Astrocyte (in vitro differentiated cells and primary cell): ENCODE measurements around the gene ZFP3. TPM values are rescaled to one million over a fixed set of nuclear protein-coding genes. Genes with fewer than 3 reads are reported as not detected.

Experiments used
- DNase-seq: peaks from one replicate; pipeline ENCODE4 v3.0.0-alpha.2; 2010; ENCODE audit warnings: low read depth
- FAIRE-seq: peaks from 2 replicates; lab custom pipeline; 2011; peaks lifted over from hg19 to GRCh38; lab: Jason Lieb, UNC
- H2AFZ ChIP-seq: 2 replicates; pipeline ENCODE4 v1.6.0; 2012; ENCODE audit warnings: low read depth, low read length, inconsistent platforms
- H3K27ac ChIP-seq: 2 replicates; pipeline ENCODE4 v1.5.1; 2011; ENCODE audit warnings: low read depth, low read length, inconsistent platforms
- H3K27me3 ChIP-seq: 2 replicates; pipeline ENCODE4 v1.6.0; 2011; ENCODE audit warnings: low read length, inconsistent platforms; ENCODE audit not compliant: insufficient read depth
- H3K36me3 ChIP-seq: 2 replicates; pipeline ENCODE4 v1.5.1; 2011; ENCODE audit warnings: low read length, inconsistent platforms; ENCODE audit not compliant: insufficient read depth
- H3K4me1 ChIP-seq: 2 replicates; pipeline ENCODE4 v1.5.1; 2011; ENCODE audit warnings: low read length, inconsistent platforms; ENCODE audit not compliant: insufficient read depth
- H3K4me2 ChIP-seq: 2 replicates; pipeline ENCODE4 v1.6.0; 2012; ENCODE audit warnings: low read length, inconsistent platforms
- H3K4me3 ChIP-seq: 2 replicates; pipeline ENCODE4 v1.5.1; 2011; ENCODE audit warnings: low read depth, mild to moderate bottlenecking, low read length, inconsistent platforms; ENCODE audit not compliant: insufficient read depth
- H3K79me2 ChIP-seq: 2 replicates; pipeline ENCODE4 v1.6.0; 2012; ENCODE audit warnings: mild to moderate bottlenecking, low read length, inconsistent platforms; ENCODE audit not compliant: insufficient read depth
- H3K9ac ChIP-seq: 2 replicates; pipeline ENCODE4 v1.6.0; 2012; ENCODE audit warnings: mild to moderate bottlenecking, low read length, inconsistent platforms
- H3K9me3 ChIP-seq: 2 replicates; pipeline ENCODE4 v1.5.1; 2012; ENCODE audit warnings: low read depth, mild to moderate bottlenecking, low read length, inconsistent platforms; ENCODE audit not compliant: insufficient read depth
- H4K20me1 ChIP-seq: 2 replicates; pipeline ENCODE4 v1.6.0; 2012; ENCODE audit warnings: low read length, inconsistent platforms; ENCODE audit not compliant: insufficient read depth
- H3K27ac Mint-ChIP-seq: one replicate; pipeline ENCODE4 v1.8.0; 2021; ENCODE audit warnings: mild to moderate bottlenecking, mixed read lengths; ENCODE audit not compliant: unreplicated experiment
- H3K27me3 Mint-ChIP-seq: one replicate; pipeline ENCODE4 v1.8.0; 2021; ENCODE audit warnings: low read depth, mixed read lengths; ENCODE audit not compliant: unreplicated experiment
- H3K36me3 Mint-ChIP-seq: one replicate; pipeline ENCODE4 v1.8.0; 2021; ENCODE audit warnings: low read depth, mixed read lengths; ENCODE audit not compliant: unreplicated experiment
- H3K4me1 Mint-ChIP-seq: one replicate; pipeline ENCODE4 v1.8.0; 2021; ENCODE audit warnings: low read depth, mixed read lengths; ENCODE audit not compliant: unreplicated experiment
- H3K4me3 Mint-ChIP-seq: one replicate; pipeline ENCODE4 v1.8.0; 2021; ENCODE audit warnings: mild to moderate bottlenecking, moderate library complexity, mixed read lengths; ENCODE audit not compliant: unreplicated experiment
- H3K9me3 Mint-ChIP-seq: one replicate; pipeline ENCODE4 v1.8.0; 2021; ENCODE audit warnings: mild to moderate bottlenecking, mixed read lengths; ENCODE audit not compliant: unreplicated experiment
- EZH2 ChIP-seq: IDR thresholded peaks from 2 replicates; pipeline ENCODE4 v1.6.1; 2012; ENCODE audit warnings: mild to moderate bottlenecking, low read length, inconsistent platforms; ENCODE audit not compliant: insufficient read depth
- total RNA-seq: library from RNA; stranded (reverse); gene quantifications from 2 replicates; pipeline ENCODE4 v1.2.1, GENCODE V29; 2021
- TF ChIP-seq, protein P1 (sequence below): IDR thresholded peaks from 2 replicates; pipeline ENCODE4 v1.5.1; 2011; ENCODE audit warnings: low read depth, mild to moderate bottlenecking, inconsistent platforms, low read length, moderate library complexity; ENCODE audit not compliant: insufficient read depth

Gene ZFP3
- total RNA-seq, 1 donor from 2014 or later: not detected

DNA sequence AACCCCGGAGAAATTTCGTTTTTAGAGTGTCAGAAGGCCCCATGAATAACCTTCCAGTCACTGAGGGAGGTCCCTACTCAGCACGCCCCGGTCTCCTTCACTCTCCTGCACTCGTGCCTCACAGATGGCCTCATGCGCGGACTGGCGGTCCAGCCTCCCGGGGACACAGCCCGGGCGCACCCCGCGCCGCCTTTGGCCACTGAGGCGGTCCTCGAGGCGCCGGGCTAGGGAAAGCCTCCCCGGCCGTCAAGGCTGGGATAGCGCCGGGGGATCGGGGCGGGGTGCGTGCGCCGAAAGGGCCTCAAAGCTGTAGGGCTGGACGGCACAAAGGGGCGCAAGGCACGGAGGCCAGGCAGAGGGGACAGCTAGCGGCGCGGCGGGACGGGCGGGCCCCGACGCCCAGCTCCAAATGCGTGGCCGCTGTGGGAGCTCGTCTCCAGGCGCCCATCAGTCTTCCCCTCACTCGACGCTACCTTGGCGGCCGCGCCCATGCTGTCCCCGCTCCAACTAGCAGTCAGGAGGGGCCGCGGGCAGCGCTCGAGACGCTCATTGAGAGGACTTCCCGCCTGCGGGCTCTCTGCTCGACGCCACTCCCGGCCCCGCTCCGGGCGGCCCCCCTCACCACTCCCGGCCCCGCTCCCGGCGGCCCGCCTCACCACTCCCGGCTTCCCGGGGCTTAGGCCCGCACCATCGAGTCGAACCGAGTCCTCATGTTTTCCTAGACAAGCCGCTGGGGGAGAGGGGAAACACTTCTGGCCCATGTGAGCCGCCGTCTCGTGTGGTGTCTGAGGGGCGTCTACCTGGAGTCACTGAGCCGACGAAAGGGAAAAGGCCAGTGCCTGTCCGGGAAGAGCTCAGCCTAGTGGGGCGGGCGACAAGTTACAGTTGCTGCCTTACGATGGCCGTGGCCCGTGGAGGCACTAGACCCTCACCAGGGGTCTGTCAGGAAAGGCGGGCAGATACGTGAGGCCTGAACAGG, 37.7 kb downstream of the ZFP3 start, which contains the start of gene USP6:
USP6 (plus strand) TSS at position 360 of the 979 bp plus-strand sequence. CDS start 14,336 bp downstream, outside the sequence.
- H3K9me3 ChIP-seq: no peaks in the 10 kb centered on the region
- H3K27me3 ChIP-seq: peaks cover 26% of the 10 kb centered on the region
- H3K9ac ChIP-seq: no peak within 1 kb of the TSS
- H3K27ac ChIP-seq: no peak within 1 kb of the TSS
- Mint-ChIP-seq H3K27me3 (peaks cover 20% of the 10 kb centered on the region), H3K4me1 (peaks cover 1% of the 10 kb centered on the region), H3K36me3 (peaks cover 16% of the 10 kb centered on the region), H3K4me3 (peak within 1 kb of the TSS; percentile 82), H3K9me3 (peaks cover 9% of the 10 kb centered on the region), H3K27ac (peak within 1 kb of the TSS; percentile 55)
- FAIRE-seq (no peak), DNase-seq (no peak)
- no peaks in the 10 kb centered on the region for H4K20me1 ChIP-seq
- H3K4me2 ChIP-seq: no peak within 1 kb of the TSS
- H3K4me1 ChIP-seq: peaks cover 5% of the 10 kb centered on the region
- H3K79me2 ChIP-seq: no peaks in the 10 kb centered on the region
- H3K4me3 ChIP-seq: no peak within 1 kb of the TSS
- no peaks in the 10 kb centered on the region for H3K36me3 ChIP-seq
- H2AFZ ChIP-seq: no peak within 1 kb of the TSS
- TF ChIP-seq EZH2: peak; percentile 94
- TF ChIP-seq, protein P1, sequence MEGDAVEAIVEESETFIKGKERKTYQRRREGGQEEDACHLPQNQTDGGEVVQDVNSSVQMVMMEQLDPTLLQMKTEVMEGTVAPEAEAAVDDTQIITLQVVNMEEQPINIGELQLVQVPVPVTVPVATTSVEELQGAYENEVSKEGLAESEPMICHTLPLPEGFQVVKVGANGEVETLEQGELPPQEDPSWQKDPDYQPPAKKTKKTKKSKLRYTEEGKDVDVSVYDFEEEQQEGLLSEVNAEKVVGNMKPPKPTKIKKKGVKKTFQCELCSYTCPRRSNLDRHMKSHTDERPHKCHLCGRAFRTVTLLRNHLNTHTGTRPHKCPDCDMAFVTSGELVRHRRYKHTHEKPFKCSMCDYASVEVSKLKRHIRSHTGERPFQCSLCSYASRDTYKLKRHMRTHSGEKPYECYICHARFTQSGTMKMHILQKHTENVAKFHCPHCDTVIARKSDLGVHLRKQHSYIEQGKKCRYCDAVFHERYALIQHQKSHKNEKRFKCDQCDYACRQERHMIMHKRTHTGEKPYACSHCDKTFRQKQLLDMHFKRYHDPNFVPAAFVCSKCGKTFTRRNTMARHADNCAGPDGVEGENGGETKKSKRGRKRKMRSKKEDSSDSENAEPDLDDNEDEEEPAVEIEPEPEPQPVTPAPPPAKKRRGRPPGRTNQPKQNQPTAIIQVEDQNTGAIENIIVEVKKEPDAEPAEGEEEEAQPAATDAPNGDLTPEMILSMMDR: no peak

DNA sequence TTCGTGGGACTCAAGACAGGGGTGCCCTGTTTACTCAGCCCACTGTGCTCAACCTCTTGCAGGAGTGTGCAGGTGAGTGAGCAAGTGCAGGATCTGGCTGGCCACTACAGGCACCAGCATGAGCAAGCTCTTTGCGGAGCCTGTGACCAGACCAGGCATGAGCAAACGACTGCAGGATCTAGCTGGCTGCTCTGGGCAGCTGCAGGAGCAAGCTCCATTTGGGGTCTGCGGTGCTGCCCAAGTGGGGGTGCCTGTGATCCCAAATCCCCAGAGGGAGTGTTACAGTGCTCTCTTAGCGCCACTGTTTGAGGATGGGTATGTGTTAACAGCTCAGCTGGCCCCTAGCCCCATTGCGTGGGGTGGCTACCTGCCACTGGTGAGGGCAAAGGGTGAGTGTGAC, 40.0 kb downstream of the ZFP3 start:
- FAIRE-seq (no peak), DNase-seq (no peak)
- Mint-ChIP-seq H3K27me3 (peaks cover 31% of the 10 kb centered on the region), H3K36me3 (peaks cover 21% of the 10 kb centered on the region), H3K27ac (no peak overlapping the region), H3K4me3 (no peak overlapping the region), H3K9me3 (peaks cover 12% of the 10 kb centered on the region), H3K4me1 (peaks cover 1% of the 10 kb centered on the region)
- TF ChIP-seq, protein P1: no peak
- no peak for TF ChIP-seq EZH2
- no peak overlapping the region for H3K4me2 ChIP-seq
- H3K9ac ChIP-seq: no peak overlapping the region
- no peak overlapping the region for H3K4me3 ChIP-seq
- H3K27me3 ChIP-seq: peaks cover 30% of the 10 kb centered on the region
- H3K9me3 ChIP-seq: no peaks in the 10 kb centered on the region
- H4K20me1 ChIP-seq: no peaks in the 10 kb centered on the region
- H3K79me2 ChIP-seq: no peaks in the 10 kb centered on the region
- H3K4me1 ChIP-seq: peaks cover 4% of the 10 kb centered on the region
- H3K27ac ChIP-seq: no peak overlapping the region
- no peaks in the 10 kb centered on the region for H3K36me3 ChIP-seq
- H2AFZ ChIP-seq: no peak overlapping the region
